ENCODE measurements around the gene CERS6. TPM values are rescaled to one million over a fixed set of nuclear protein-coding genes. Genes with fewer than 3 reads are reported as not detected.

Gene CERS6
- total and polyA plus RNA-seq, 10 of the 15 experiments (the other 5 are each of a cell fraction or from before 2014, with no cell fraction given), result 1.3 to 20.4 (median 14.1) TPM

GRCh38 chr2:168642873-168643272 is 186.8 kb downstream of the CERS6 start (continued):
- TF ChIP-seq NR2C2 (IDR thresholded peaks at IDR 0.05; ENCODE audit: borderline replicate concordance, control insufficient read depth, insufficient read length, low read depth), result no peak
- no peak for TF ChIP-seq IKZF2 (IDR thresholded peaks at IDR 0.05)
- no peak for TF ChIP-seq ASH2L (IDR thresholded peaks at IDR 0.05; ENCODE audit: borderline replicate concordance, low read depth)
- TF ChIP-seq TAF1 (IDR thresholded peaks at IDR 0.05; ENCODE audit: borderline replicate concordance, low read depth, low read length), result no peak
- no peak for TF ChIP-seq ZNF207 (IDR thresholded peaks at IDR 0.05; ENCODE audit: borderline replicate concordance)
- TF ChIP-seq ESRRA (IDR thresholded peaks at IDR 0.05; ENCODE audit: low read length), result no peak
- no peak for TF ChIP-seq FOXK2 (IDR thresholded peaks at IDR 0.05)
- TF ChIP-seq ELK1 (IDR thresholded peaks at IDR 0.05; ENCODE audit: low read depth, low read length), result no peak
- TF ChIP-seq KLF5 (IDR thresholded peaks at IDR 0.05; ENCODE audit: partially characterized antibody), result no peak
- TF ChIP-seq NFXL1 (IDR thresholded peaks at IDR 0.05; ENCODE audit: borderline replicate concordance), result no peak
- TF ChIP-seq SMAD5 (IDR thresholded peaks at IDR 0.05; ENCODE audit: low read depth), result no peak
- TF ChIP-seq RAD21 (IDR thresholded peaks at IDR 0.05; ENCODE audit: insufficient read depth, low read depth, low read length), result no peak
- TF ChIP-seq HCFC1 (IDR thresholded peaks at IDR 0.05; ENCODE audit: low read length), result no peak
- no peak for TF ChIP-seq SIX5 (IDR thresholded peaks at IDR 0.05; ENCODE audit: low read depth, low read length, severe bottlenecking)
- TF ChIP-seq BHLHE40 (IDR thresholded peaks at IDR 0.05; ENCODE audit: borderline replicate concordance in 1 of 2, low read depth in 2 of 2, low read length in 1 of 2), result no peak

All from GM12878 (cell line).